ENCODE measurements around the gene NR5A1.

- TF ChIP-seq POLR2A (IDR thresholded peaks at IDR 0.05; ENCODE audit: low read length) (no peak), GATA1 (IDR thresholded peaks at IDR 0.05; ENCODE audit: low read depth, low read length) (no peak)
Observed at GRCh38 chr9:124503713-124504529, 3.3 kb downstream of the NR5A1 start.

All from erythroblast (primary cell).